T follicular helper cell (primary cell): ENCODE results near the gene NUCKS1.

Experiments
- DNase-seq: peaks from one replicate; pipeline ENCODE4 v3.0.0-alpha.2; 2020; ENCODE audit warnings: low read depth

Gene NUCKS1

DNA sequence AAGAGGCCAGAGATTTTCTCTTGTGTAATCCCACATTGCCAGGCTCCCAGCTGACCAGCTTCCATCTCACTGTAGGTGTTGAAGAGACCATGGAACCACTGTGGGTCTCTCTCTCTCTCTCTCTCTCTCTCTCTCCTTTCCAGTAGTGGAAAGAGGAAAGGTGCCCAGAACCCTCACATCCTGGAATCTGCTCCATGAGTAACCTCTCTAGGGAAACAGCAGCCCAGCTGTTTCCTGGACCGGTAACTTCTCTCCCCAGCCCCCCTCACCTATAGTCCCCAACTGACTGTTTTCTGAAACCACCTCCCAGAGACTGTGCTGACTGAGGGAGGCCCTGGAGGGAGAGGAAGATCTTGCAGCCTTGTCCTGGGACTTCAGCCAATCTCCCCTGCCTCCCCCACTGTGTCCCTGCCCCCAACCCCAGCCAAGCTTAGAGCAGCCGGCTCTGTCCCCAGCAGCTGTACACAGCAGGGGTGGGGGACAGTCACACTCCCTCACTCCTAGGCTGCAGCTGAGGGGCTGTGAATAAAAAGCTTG, 49.0 kb downstream of the NUCKS1 start:
- DNase-seq, result no peak

DNA sequence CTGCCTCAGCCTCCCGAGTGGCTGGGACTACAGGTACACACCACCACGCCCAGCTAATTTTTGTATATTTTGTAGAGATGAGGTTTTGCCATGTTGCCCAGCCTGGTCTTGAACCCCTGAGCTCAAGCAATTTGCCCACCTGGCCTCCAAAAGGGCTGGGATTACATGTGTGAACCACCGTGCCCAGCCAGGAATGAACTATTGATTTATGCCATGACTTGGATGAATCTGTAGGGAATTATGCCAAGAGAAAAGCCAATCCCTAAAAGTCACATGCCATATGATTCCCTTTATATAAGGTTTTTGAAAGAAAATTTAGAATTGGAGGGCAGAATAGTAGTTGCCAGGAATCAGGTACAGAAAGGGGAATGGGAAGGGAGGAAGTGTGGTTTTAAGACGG, 50.6 kb downstream of the NUCKS1 start:
- no peak for DNase-seq

DNA sequence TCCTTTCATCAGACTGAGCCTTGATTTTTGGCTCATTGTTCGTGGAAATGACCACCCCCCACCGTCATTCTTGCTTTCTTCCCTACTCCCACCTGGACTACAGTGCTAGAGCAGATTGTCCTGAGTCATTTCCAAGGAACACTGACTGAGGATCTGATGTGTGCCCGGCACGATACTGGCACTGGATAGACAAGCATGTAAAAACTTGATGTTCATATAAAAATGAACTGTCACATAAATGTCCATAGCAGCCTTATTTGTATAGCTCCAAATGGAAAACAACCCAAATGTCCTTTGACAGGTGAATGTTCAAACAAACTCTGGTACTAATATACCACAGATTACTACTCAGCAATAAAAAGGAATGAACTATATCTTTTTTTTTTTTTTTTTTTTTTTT, 51.1 kb downstream of the NUCKS1 start:
- no peak for DNase-seq

DNA sequence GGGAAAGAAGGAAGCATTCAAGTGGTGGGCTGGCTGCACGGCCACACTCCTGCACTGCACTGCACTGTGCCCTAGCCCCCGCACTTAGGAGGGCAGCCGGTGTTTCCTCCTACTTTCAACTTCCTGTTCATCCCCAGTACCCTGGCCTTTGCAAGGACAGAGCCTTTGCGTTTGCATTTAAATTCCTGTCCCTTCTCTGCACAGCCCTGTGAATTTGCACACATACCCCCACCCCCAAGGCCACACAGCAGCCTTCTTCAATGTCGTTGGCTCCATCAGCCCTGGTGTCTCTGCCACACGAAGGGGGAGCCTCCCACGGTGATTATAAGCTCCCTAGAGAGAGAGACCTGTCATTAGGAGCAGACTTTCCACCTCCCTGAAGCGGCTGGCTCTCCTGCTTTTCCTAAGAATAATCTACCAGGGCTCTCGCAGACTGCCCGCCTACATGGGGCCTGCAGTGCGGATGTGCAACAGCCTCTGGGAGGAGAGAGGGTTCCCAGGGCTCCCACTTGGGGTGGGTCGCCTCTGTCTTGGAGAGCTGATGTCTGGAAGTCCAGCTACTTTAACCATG, 56.5 kb downstream of the NUCKS1 start:
- DNase-seq, result no peak

DNA sequence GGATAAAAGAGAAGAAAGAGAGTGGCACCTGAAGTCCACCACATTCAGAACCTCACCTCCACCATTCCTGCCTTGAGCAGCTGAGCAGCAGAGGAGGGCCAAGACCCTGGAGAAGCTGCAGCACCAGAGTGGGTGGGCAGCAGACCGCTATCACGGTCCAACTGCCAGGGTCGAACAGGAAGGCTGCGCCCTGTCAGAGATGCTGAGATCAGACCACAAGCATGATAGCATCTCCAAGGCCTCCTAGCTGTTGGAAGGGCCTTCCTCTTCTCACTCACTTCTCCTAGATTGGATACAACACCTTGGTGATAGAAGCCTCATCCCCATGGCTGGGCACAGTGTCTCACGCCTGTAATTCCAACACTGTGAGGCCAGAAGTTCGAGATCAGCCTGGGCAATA, 57.6 kb downstream of the NUCKS1 start:
- DNase-seq, result no peak

DNA sequence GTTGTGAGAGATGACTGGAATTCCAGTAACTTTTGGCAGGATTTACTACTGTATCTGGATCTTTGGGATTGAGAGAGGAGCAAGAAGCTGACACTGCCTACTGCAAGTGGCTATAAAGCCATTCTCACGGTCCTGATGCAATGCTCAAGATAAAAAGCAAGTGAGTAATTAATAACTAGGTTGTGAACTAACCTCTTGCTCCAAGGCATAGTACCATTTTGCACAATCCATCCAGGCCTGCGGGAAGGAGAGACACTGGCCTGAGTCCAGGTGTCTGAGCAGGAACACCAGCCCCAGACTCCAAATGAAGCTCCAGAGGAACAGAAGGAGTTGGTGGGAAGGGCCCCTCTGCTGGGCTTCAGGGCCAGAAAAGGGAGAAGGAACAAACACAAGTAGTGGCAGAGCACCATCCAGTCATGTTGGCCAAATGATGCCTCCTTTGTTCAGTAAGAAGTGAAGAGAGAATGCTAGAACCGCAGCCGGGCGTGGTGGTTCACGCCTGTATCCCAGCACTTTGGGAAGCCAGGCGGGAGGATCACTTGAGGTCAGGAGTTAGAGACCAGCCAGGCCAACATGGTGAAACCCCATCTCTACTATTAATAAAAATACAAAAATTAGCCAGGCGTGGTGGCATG, 59.7 kb downstream of the NUCKS1 start:
- DNase-seq, result no peak

DNA sequence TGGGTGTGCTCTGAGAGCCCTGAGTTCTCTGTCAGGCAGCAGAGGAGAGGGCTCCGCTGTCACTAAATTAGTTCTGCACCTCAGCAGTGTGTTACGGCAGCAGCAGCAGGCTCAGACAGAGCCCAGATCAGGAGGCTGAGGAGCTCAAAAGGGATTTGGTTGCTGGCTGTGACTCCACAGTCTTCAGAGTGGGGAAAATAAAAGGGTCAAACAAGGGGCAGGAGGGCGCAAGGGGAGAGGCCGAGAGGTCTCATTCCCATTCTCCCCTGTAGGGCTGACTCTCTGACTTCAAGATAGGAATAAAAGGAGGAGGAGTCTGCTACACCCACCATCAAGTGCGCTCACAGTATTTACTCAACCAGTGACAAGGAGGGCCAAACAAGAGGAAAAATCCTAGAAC, 60.5 kb downstream of the NUCKS1 start:
- no peak for DNase-seq

DNA sequence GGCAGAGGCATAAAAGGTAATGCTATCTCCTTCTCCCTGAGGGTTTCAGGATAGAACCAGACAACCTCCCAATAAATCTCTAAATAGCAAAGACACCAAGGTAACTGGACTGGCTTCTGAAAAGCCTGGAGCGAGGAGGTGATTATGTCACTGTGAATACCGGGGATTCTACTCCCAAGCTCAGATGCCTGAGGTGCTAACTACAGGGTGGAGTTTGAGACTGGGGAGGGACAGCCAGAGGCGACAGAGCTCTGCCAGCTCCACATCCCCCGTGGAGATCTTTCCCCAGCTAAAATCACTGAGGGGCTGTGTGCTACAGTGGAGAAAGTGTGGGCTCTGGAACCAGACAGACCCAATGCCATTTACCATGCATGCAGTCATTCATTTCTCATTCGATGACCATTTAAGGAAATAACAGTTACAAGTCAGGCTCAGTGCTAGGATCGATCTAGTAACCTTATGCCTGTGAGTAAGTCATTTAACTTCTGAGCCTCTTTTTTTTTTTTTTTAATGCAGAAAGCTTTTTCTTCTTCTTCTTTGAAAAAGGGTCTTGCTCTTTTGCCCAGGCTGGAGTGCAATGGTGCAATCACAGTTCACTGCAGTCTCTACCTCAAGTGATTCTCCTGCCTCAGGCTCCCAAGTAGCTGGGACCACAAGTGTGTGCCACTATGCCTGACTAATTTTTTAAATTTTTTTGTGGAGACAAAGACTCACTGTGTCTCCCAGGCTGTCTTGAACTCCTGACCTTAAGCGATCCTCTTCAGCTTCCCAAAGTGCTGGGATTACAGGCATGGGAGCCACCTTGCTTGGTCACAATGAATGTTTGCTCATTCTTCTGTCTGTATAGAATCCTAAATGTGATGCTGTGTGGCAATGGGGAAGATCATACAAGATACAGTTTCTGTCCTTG, 61.6 kb downstream of the NUCKS1 start:
- no peak for DNase-seq

DNA sequence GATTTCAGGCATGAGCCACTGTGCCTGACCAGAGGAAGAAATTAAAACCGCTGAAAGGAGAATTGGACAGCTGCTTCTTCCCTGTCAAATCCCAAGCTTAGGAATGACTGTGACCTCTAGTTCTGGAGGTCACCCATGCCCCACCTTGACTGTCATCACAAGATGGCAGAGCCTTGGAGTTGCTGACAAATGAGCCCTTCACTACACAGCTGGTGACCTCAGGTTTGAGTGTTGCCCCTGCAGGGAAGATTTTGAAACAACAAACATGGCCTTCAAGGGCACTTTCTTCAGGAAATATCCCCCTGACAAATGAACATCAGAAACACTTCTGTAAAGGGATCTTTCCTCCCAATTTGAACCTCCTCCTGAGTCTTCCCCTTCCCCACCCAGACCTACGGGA, 62.7 kb downstream of the NUCKS1 start:
- no peak for DNase-seq

DNA sequence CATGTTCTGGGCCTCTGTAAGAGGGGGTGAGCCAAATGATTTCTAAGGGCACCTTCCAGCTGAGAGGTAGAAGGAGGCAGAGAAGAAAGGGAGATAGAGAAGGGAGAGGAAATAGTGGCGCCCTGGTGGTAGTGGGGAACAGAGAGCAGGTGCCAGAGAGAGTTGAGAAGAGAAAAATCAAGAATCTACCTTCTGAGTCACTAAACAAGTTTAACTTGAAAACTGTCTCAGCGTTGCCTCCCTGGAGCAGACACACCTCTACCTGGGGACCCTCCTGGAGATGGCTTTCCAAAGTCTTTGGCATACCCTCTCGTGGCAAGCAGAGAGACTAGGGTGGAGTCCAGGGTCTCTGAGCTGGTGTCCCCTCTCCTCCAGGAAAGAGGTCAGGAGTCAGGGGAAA, 68.6 kb downstream of the NUCKS1 start:
- no peak for DNase-seq

DNA sequence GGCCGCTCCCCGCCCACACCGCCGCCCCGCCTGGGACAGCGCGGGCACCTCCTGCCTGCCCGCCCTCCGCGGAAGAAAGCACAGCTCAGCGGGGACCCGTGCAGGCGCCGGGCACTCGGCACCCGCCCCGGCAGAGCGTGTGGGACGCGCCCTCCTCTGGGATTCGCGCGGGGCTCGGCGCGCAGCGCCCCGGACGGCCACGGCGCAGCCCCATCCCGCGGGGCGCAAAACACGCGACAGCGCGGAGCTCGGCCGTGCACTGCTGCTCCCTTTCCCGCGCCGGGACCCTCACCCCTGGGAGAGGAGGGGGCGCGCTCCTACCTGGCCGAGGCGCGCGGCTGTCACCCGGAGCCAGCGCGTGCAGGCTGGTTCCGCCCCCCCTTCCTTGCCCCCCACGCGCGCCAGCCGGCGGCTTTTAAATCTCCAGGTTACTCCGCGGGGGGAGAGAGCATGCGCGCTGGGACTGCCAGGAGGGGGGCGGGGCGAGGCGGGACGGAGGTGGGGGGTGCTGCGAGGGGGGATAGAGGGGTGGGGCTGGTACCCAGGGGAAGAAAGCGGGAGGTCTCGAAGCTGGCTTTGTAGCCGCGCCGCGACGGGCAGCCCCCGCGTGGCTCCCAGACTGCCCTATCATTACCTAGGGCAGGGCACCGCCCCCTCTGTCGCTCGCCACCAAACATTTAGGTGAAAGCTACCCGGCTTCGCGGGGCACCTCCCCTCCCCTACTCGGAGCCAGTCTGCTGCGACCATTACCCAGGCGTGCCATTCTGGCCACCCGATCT, 69.7 kb downstream of the NUCKS1 start, which contains the start of gene SLC45A3:
SLC45A3 (minus strand) TSS at position 437 of the 779 bp plus-strand sequence. CDS start 15,853 bp downstream, outside the sequence.
- DNase-seq, result no peak

DNA sequence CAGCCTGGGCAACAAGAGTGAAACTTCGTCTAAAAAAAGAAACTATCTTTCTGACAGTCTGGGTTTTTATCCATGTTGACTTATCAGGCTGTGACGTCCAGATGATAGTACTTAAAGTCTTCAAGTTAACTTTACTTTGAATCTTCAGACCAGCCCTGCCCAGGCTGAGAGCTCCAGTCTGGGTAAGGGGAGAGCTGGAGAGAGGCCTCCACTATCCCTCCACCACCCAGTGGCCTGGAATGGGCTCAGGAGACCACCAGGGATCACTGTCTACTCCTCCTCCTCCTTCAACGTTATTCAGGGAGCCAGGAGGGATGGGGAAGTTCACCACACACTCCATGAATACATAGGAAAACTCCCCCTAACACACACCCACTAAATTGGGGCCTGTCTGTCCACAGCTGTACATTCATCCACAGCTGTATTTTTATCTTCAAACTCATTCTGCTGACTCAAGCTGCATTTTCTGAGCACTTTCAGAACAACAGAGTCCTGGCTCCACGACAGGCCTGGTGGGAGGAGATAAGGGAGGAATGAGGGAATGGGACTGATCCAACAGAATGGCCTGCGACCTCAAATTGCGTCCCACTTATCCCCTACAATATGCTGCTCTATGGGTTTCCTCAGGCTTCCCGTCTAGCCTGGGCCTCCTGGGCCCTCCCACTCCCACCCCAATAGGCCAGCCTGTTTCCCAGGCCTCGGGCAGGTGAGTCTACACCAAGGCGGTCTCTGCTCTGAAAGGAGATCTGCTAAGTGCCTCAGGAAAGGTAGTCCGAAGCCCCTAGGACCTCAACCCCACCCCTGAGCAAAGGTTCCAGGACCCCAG, 71.5 kb downstream of the NUCKS1 start:
- no peak for DNase-seq

DNA sequence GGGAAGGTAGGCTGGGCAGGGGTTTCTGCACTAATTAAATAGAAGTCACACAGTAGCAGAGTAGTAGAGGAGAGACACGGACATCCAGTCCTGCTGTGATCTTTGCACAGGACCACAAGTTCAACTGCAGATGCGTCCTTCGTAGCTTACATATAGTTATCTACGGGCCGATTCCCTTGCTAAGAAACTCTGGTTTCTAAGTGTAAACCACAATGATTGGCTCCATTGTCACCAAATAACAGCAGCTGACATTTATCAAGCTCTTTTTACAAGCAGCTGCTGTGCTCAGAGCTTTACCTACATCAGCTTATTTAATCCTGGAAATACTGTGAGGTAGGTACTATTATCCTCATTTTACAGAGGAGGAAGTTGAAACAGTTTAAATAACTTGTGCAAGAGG, 72.8 kb downstream of the NUCKS1 start:
- DNase-seq, result no peak

DNA sequence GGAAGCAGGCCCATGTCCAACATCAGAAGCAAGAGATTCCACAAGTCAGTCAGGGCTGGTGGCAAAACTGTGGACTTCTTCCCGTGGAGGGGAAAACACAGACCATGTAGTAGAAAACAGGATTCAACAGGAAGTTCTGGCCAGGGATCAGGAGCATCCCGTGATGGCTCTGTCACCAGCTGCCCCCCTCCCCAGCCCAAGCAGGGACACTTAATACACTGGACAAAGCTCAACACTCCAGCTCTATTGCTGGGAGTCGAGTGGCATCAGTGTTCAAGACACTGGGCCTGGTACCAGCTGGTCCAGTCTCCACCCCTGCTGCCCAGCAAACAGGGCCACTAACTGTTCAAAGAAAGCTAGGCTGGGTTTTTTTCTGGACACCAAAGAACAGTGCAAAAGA, 73.4 kb downstream of the NUCKS1 start:
- no peak for DNase-seq

DNA sequence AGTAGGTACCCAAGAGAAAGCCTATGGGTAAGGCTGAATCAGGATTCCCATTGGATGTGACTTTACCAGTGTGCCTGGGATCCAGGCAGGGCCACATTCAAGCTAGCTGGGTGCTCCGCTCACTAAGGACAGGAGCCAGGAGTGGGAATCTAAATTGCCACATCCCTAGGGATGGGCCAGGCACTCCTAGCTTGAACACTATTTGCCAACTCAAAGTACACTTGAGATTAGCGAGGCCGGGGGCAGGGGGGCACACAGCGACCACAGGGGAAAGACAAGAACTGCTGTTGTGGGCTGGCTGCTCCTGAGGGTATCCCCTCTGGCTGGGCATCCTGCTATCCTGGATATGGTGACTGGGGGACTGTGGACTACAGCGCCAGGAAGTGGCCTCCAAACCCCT, 74.0 kb downstream of the NUCKS1 start:
- no peak for DNase-seq

DNA sequence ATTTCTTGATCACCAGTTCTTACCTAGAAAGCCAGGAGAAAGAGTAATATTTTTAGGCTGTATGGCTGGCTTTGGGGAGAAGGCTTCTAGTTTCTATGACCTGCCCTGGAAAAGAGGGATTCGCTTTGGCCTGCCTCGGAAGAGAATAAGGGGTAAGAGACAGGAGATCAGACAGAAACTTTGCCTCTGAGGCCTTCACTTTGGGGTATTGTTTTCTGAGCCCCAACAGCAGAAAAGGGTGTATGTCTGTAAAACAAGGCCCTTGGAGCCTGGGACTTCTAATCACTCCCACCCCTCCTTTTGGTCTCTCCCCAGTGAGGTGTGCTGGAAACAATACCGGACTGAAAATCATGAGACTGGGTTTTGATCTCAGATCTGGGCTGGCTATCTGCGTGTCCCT, 74.7 kb downstream of the NUCKS1 start:
- DNase-seq, result no peak

DNA sequence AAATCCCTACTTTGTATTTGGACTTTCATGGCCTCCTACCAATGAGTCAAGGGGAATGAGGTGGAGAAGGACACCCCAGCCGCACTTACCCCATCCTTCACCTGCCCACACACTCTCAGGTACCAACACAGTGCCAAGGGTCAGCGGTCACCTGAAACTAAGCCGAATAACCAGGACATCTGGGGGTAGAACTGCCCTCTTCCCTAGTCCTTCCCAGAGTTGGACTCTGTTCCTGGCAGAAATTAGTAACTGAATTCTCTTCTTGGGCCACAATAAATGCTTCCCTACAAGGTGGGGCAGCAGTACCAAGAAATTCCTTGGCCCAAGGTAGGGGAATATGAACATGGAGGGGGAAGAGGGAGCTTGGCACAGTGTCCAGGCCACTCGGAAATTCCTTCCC, 77.0 kb downstream of the NUCKS1 start:
- DNase-seq, result no peak

DNA sequence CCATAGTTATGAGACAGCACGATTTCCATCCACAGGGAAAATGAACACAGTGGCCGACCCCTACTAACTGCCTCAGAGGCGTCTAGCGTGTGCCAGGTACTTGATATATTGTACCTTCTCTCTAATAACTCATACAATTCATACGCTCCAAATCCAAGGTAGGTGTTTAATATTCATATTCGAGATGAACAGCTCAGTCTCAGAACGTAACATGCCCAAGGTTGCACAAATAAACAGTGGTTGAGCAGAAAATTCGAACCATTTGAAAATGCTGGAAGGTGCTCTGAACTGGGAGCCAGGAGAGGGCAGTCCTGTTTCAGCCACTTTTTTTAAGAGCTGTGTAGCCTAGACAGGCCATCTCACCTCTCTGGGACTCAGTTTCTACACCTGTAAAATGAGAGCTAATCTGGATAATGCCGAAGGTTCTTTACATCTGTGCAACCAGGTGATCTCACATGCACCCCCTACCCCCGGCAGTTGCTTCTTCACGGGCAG, 77.5 kb downstream of the NUCKS1 start:
- no peak for DNase-seq

DNA sequence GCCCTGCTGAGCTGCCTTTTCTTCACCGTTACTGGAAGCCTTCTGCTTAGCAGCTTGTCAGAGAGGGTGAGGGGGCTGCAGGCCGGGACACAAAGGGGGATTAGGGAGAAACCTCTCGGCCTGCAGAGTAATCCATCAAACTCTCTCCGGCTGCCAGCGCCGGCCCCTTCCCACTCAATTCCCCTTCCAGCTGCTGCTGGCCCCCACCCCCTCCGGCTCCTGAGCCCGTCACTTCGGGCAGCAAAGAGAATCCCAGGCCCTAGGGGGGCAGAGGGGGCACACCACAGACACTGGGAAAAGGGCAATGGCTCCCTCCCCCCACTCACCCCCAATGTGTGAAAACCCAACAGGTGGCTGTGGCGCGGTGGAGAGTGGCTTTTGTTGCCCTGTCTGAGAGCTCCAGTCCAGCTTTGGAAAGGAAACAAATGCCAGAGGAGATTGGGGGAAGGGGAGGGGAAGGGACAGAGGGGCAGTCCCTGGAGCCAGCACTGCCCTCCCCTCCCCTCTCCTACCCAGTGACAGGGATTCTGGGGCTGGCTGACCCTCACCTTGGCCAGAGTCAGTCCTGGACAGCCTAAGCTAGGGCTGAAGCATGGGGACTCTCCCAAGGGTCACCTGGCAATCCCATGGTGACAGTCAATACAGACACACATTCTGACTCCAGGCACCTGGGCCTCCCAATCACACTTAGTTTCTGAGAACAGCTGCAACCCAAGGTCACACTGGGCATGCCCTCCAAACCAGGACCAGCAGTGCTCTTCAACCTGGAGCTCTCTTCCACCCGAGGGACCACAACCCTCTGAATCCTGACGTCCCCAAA, 79.2 kb downstream of the NUCKS1 start:
- DNase-seq, result no peak

DNA sequence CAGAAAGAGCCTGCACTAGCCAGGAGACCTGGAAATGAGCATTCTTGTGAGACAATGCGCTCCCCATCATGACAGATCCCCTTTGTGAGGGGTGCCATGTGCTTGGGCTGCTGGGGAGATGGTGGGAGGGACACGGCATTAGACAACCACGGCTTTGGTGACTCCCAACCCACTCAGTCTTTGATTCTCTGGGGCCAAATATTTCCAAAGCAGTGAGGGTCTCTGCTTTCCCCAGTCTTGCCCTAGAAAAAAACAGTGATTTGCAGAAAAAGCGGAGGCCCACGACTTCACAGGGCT, 79.9 kb downstream of the NUCKS1 start:
- DNase-seq, result no peak
